Measurements from ENCODE around the gene TAS2R1.

DNA sequence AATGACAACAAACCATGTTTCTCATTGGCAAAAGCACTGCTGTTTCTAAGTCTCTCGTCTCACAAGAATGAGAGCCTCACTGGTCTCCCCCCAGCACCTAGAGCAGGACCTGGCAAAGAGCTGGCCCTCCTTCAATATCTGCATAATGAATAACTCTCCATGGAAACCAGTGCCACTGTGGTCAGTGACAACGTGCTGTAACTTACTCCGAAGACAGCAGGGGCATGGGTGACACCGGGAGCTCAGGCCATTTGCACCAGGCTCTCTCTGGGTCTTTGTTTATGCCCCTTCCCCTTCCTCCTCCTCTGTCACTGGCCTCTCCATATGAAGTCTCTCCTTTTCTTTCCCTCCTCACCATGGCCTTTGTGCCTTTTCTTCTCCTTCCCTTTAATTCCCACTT lies 33.3 kb downstream of the TAS2R1 start:
- TF ChIP-seq, protein P1, sequence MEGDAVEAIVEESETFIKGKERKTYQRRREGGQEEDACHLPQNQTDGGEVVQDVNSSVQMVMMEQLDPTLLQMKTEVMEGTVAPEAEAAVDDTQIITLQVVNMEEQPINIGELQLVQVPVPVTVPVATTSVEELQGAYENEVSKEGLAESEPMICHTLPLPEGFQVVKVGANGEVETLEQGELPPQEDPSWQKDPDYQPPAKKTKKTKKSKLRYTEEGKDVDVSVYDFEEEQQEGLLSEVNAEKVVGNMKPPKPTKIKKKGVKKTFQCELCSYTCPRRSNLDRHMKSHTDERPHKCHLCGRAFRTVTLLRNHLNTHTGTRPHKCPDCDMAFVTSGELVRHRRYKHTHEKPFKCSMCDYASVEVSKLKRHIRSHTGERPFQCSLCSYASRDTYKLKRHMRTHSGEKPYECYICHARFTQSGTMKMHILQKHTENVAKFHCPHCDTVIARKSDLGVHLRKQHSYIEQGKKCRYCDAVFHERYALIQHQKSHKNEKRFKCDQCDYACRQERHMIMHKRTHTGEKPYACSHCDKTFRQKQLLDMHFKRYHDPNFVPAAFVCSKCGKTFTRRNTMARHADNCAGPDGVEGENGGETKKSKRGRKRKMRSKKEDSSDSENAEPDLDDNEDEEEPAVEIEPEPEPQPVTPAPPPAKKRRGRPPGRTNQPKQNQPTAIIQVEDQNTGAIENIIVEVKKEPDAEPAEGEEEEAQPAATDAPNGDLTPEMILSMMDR (IDR thresholded peaks at IDR 0.05), result no peak
- TF ChIP-seq POLR2A (IDR thresholded peaks at IDR 0.05), result no peak
- TF ChIP-seq EP300 (IDR thresholded peaks at IDR 0.05; ENCODE audit: low read depth), result no peak
